Brain microvascular endothelial cell (primary cell): Measurements from ENCODE around the gene POU2F2.

Experiments
- DNase-seq: peaks from one replicate; pipeline ENCODE4 v3.0.0-alpha.2; 2020
- H3K27ac ChIP-seq: fragments of 250-450 bp; sonication (Bioruptor Pico); 2 replicates; pipeline ENCODE4 v1.5.1; 2020; ENCODE audit warnings: mild to moderate bottlenecking, moderate library complexity
- H3K27me3 ChIP-seq: fragments of 250-450 bp; sonication (Bioruptor Pico); replicated peaks from 2 replicates; pipeline ENCODE4 v1.5.1; 2020; ENCODE audit warnings: mild to moderate bottlenecking
- H3K36me3 ChIP-seq: fragments of 250-450 bp; sonication (Bioruptor Pico); replicated peaks from 2 replicates; pipeline ENCODE4 v1.5.1; 2020; ENCODE audit warnings: mild to moderate bottlenecking
- H3K4me3 ChIP-seq: 2 replicates; pipeline ENCODE4 v1.5.1; 2011; ENCODE audit warnings: low read depth, mild to moderate bottlenecking, control low read depth, low read length, moderate library complexity
- CTCF ChIP-seq: IDR thresholded peaks from 2 replicates; pipeline ENCODE4 v1.5.1; 2011; ENCODE audit warnings: low read depth, mild to moderate bottlenecking, moderate library complexity, low read length, control low read depth, inconsistent platforms; ENCODE audit errors: missing control alignments
- in situ Hi-C: cut with HindIII; loops from 2 replicates; pipeline ENCODE4 v1.10.0; 2017; ENCODE audit warnings: low sequenced_read_pairs, low pct_ligation_motif_present

Gene POU2F2

GRCh38 chr19:42098781-42099180 lies 33.5 kb downstream of the POU2F2 start:
- in situ Hi-C loops: no loop called here
- Histone ChIP-seq H3K36me3 (peaks cover 4% of the 10 kb centered on the region), H3K27ac (no peak overlapping the region), H3K4me3 (no peak overlapping the region), H3K27me3 (no peaks in the 10 kb centered on the region)
- TF ChIP-seq CTCF: no peak
- DNase-seq: no peak

GRCh38 chr19:42097461-42097860 lies 34.8 kb downstream of the POU2F2 start:
- TF ChIP-seq CTCF: no peak
- H3K27me3 ChIP-seq: no peaks in the 10 kb centered on the region
- no peak for DNase-seq
- peaks cover 4% of the 10 kb centered on the region for H3K36me3 ChIP-seq
- in situ Hi-C loops: no loop called here
- H3K27ac ChIP-seq: no peak overlapping the region
- no peak overlapping the region for H3K4me3 ChIP-seq

- no peaks in the 10 kb centered on the region for H3K27me3 ChIP-seq
- no peak overlapping the region for H3K4me3 ChIP-seq
- peaks cover 4% of the 10 kb centered on the region for H3K36me3 ChIP-seq
- in situ Hi-C loops: no loop called here
- no peak for DNase-seq
- TF ChIP-seq CTCF: peak; percentile 11
- no peak overlapping the region for H3K27ac ChIP-seq
Observed at GRCh38 chr19:42096255-42096837, 35.9 kb downstream of the POU2F2 start.

- H3K36me3 ChIP-seq: peaks cover 4% of the 10 kb centered on the region
- in situ Hi-C loops: no loop called here
- H3K4me3 ChIP-seq: no peak overlapping the region
- DNase-seq: no peak
- H3K27ac ChIP-seq: no peak overlapping the region
- TF ChIP-seq CTCF: no peak
- no peaks in the 10 kb centered on the region for H3K27me3 ChIP-seq
Observed at GRCh38 chr19:42095814-42096230, 36.4 kb downstream of the POU2F2 start.

- Histone ChIP-seq H3K4me3 (no peak overlapping the region), H3K36me3 (peaks cover 4% of the 10 kb centered on the region), H3K27me3 (no peaks in the 10 kb centered on the region), H3K27ac (no peak overlapping the region)
- no peak for TF ChIP-seq CTCF
- in situ Hi-C loops: no loop called here
- DNase-seq: no peak
Observed at GRCh38 chr19:42095142-42095813, 37.0 kb downstream of the POU2F2 start.

GRCh38 chr19:42093926-42094325 lies 38.3 kb downstream of the POU2F2 start:
- Histone ChIP-seq H3K36me3 (peaks cover 4% of the 10 kb centered on the region), H3K27me3 (no peaks in the 10 kb centered on the region), H3K27ac (no peak overlapping the region), H3K4me3 (no peak overlapping the region)
- no peak for TF ChIP-seq CTCF
- no peak for DNase-seq
- in situ Hi-C loops: no loop called here
